Activated naive CD4-positive, alpha-beta T cell treated with anti-CD3 and anti-CD28 coated beads, Interleukin-2, amount 50 U/mL, for 72 hours (primary cell): Measurements from ENCODE around the gene EME2. TPM values are rescaled to one million over a fixed set of nuclear protein-coding genes. Genes with fewer than 3 reads are reported as not detected.

ENCODE experiments used
- ATAC-seq, 2 donors: fragments of 150-1000 bp; cut with Tn5 transposase; 2 replicates each; pipeline ENCODE4 v1.10.0; 2021; ENCODE audit warnings: mild to moderate bottlenecking in 2 of 2, moderate library complexity in 2 of 2
- DNase-seq, 2 donors: peaks; one replicate each; pipeline ENCODE4 v3.0.0; 2021 to 2022; ENCODE audit warnings: low spot score in 2 of 2
- H3K27ac Mint-ChIP-seq, 2 donors: one replicate each; pipeline ENCODE4 v1.8.0; 2022; ENCODE audit warnings: mild to moderate bottlenecking in 2 of 2, mixed read lengths in 2 of 2
- H3K36me3 Mint-ChIP-seq, 2 donors: one replicate each; pipeline ENCODE4 v1.8.0; 2022; ENCODE audit warnings: mixed read lengths in 2 of 2
- H3K9me3 Mint-ChIP-seq, 2 donors: one replicate each; pipeline ENCODE4 v1.8.0; 2022; ENCODE audit warnings: mixed read lengths in 2 of 2
- total RNA-seq, 2 donors: library from RNA; stranded (reverse); gene quantifications; one replicate each; pipeline ENCODE4 v1.2.3, GENCODE V29; 2022

Gene EME2
- total RNA-seq, 2 donors from 2014 or later = 21.9 to 24.0 TPM

DNA sequence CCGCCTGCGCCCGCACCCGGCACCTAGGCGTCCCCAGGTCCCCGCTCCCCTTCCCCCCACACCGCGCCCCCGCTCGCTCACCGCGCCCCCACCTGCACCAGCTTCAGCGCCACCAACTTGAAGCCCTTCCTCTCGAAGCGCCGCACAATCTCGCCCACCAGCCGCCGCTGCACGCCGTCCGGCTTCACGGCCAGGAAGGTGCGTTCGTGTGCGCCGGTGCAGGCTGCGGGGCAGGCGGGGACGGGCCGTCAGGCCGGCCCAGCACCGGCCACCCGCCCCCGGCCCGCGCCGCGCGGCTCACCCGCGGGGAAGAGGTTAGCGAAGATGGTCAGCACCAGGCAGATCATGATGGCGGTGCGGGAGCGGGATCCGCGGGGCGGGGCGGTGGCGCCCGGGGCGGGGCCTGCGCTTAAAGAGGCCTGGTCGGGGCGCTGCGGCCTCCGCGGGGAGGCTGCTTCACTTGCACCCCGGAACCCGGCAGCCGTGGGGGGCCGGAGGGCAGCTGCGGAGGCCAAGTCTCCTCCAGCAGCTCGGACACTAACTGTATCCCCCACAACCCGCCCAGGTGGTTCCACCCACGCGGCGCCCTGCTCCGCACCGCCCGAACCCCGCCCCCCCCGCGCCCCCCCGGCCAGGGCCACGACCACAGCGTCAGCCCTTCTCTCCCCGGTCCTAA is 1.3 kb upstream of the EME2 start, which contains the start of gene NME3:
Gene NME3 (minus strand): TSS at position 356 of the 676 bp plus-strand sequence. CDS start 9 bp downstream, at position 347.
- peaks cover 11 to 15% of the 10 kb centered on the region in 2 donors for H3K36me3 Mint-ChIP-seq
- H3K9me3 Mint-ChIP-seq = no peaks in the 10 kb centered on the region
- peak; percentile 54 to 60 for ATAC-seq

DNA sequence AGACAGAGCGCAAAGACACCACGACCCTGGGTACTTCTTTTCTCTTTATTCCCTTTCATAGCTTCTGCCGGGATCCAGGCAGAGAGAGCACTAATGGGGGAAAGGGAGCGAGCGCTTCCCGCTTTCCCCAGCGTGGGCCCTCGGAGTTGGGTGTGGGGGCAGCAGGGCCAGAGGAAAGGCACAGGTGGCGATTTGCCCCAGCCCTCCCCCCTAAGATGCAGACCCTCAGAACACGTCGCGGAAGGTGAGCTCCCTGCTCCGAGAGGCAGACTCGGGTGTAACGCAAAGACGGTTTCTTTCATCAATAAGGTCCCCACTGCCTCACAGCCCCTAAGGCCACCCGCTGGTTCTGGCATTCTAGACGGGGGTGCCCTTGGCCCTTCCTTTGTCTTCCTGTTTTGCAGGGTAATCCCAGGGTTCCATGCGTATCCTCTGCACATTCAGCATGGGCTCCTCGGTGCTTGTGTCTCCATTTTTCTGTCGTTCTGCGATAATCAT is 697 bp upstream of the EME2 start:
- ATAC-seq (no peak), DNase-seq (no peak)
- Mint-ChIP-seq H3K36me3 (peaks cover 11 to 15% of the 10 kb centered on the region in 2 donors), H3K27ac (peak overlapping the region; percentile 88 to 100), H3K9me3 (no peaks in the 10 kb centered on the region)

More for the DNA sequence above, 1.3 kb upstream of the EME2 start, which contains the start of gene NME3:
- DNase-seq = peak; percentile 82 to 86
- peak within 1 kb of the TSS; percentile 88 to 100 for H3K27ac Mint-ChIP-seq

DNA sequence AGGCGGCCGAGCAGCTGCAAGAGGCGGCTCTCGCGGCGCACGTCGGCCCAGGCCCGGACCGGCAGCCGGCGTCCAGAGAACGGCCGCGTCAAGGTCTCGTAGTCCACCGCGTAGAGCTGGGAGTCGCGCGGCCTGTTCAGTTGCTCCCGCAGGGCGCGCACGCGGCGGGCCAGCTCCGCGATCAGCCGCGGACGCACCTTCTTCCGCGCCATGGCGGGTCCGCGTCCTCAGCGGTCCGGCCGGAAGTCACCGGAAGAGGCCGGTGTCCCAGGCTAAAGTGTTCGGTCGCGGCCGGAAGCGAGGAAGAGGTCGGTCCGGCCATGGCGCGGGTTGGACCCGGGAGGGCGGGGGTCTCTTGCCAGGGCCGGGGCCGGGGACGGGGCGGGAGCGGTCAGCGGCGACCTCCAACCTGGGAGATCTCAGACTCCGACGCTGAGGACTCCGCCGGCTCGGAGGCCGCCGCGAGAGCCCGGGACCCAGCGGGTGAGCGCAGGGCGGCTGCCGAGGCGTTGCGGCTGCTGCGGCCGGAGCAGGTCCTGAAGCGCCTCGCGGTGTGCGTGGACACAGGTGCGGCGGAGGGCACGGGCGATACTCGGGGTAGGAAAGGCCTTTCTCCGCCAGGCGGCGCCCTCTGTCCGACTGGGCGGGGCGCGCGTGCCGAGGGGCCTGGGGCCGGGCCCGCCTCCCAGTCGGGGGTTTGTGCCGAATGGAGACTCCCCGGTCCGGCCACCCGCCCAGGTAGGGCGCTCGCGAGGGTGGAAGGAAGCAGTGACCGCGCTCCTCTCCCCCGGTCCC is 495 bp downstream of the EME2 start, which contains the start of gene MRPS34:
Gene MRPS34 (minus strand): TSS at position 227 of the 795 bp plus-strand sequence. CDS start 15 bp downstream, at position 212.
- peak; percentile 82 to 88 for DNase-seq
- Mint-ChIP-seq H3K36me3 (peaks cover 11 to 15% of the 10 kb centered on the region in 2 donors), H3K27ac (peak within 1 kb of the TSS; percentile 88 to 100), H3K9me3 (no peaks in the 10 kb centered on the region)
- ATAC-seq = peak; percentile 59 to 63

DNA sequence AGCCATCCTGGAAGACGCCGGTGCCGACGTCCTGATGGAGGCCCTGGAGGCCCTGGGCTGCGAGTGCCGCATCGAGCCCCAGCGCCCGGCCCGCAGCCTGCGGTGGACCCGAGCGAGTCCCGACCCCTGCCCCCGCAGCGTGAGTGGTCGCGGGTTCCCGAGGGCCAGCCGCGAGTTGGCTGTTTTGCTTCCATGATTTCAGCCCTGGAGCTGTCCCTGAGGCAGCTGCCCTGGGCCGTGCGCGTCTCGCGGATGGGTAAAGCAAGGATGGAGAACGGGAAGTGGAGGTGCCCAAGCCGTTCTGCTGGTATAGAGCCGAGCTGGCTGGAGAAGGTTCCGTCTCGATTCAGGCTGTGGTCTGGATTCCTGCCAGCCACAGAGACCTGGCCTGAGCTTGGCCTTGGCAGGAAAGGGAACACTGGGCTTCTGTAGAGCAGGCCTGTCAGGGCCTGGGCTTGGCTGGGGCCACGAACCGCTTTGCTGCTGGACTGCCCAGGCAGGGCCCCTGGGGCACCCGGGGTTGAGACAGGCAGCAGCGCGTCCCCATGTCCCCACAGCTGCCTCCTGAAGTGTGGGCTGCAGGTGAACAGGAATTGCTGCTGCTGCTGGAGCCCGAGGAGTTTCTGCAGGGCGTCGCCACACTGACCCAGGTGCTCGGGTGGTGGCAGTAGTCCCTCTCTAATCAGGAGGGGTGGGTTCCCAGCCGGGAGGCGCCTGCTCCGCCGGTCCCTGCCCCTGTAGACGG is 1.3 kb downstream of the EME2 start:
- H3K36me3 Mint-ChIP-seq = peaks cover 11 to 15% of the 10 kb centered on the region in 2 donors
- H3K9me3 Mint-ChIP-seq = no peaks in the 10 kb centered on the region
- no peak for DNase-seq
- no peak for ATAC-seq
- peak overlapping the region; percentile 81 to 88 for H3K27ac Mint-ChIP-seq

DNA sequence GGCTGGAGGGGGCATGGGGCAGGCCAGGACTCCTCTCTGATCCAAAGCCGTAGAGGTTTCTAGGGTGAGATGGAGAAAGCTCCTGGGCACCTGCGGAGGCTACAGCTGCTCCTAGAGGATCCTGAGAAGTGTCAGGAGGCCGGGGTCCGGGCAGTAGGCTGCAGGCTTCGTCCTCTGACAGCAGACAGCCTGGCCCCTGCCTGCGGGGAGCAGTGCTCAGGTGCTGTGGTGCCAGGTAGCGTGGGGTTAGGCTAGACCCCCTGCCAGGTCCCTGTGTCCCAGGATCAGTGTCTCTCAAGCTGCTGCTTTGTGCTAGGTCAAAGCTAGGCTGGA is 1.8 kb downstream of the EME2 start:
- Mint-ChIP-seq H3K36me3 (peaks cover 11 to 15% of the 10 kb centered on the region in 2 donors), H3K27ac (peak overlapping the region in 1 of 2 donors; percentile 88), H3K9me3 (no peaks in the 10 kb centered on the region)
- DNase-seq (no peak), ATAC-seq (no peak)

DNA sequence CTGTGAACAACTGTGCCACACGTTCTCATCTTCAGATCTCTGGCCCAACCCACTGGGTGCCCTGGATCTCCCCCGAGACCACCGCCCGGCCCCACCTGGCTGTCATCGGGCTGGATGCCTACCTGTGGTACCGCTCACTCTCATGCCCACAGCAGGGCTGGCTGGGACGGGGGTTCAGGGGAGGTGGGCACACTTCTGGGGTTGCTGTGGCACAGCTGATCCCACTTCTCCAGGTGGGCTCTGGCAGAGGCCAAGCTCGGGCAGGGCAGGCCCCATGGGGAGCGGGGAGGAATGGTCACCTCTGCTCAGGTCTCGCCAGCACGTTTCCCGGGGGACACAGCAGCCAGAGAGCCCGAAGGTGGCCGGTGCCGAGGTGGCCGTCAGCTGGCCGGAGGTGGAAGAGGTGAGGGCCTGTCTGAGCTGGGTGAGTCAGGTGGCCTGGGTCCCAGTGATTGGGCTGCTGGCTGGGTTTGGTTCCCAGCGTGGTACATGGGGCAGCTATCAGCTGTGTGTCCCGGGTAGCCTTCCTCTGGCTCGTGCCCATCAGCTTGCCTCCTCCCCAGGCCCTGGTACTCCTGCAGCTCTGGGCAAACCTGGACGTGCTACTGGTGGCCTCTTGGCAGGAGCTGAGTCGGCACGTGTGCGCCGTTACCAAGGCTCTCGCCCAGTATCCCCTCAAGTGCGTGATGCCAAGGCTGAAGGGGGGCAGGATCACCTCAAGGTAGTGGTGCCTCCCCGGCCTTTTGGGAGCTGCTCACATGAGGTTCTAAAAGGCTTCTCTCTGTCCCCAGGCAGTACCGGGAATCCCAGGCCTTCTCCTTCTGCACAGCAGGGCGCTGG is 2.6 kb downstream of the EME2 start:
- no peak for ATAC-seq
- Mint-ChIP-seq H3K36me3 (peaks cover 11 to 14% of the 10 kb centered on the region in 2 donors), H3K27ac (peak overlapping the region in 1 of 2 donors; percentile 9), H3K9me3 (no peaks in the 10 kb centered on the region)
- DNase-seq = no peak

DNA sequence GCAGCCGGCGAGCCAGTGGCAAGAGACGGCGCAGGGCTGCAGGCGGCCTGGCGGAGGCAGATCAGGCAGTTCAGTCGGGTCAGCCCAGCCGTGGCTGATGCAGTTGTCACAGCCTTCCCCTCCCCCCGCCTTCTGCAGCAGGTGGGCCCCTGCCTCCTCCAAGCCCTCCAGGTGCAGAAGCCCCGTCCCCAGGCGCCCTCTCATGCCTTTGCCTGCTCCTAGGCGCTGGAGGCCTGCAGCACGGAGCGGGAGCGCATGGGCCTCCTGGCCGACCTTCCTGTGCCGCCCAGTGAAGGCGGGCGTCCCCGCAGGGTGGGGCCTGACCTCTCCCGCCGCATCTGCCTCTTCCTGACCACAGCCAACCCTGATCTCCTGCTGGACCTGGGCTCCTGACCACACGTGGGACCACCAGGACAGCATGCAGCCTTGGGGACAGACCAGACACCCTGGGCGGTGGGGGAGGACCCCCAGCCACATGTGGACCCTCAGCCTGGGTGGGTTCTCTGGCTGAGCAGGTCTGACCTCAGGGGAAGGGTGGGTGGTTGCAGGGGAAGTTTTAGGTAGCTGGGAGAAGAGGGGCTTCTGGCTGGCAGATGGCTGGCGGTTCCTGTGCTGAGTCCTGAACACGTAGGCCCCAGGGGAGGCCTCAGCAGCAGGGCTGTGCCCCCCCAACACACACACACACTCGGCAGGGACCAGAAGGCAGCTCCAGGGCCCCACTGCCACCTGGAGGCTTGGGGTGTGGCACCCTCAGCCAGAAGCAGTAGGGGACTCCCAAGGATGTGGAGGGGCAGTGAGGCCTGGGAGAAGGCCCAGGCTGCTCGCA is 3.4 kb downstream of the EME2 start:
- Mint-ChIP-seq H3K27ac (peak overlapping the region; percentile 22 to 84), H3K36me3 (peaks cover 10 to 11% of the 10 kb centered on the region in 2 donors)

DNA sequence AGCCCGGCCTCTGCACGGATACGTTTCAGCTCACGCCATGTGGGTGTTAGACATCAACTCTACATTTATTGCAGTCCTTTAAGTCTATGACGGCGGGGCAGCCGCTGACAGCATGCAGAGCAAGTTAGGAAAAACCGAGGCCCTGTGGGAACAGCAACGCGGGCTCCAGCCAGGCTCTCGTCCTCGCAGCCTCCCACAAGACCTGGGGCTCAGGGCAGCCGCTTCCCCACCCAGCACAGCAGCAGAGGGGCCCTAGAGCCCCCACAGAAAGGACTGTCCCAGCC is 4.0 kb downstream of the EME2 start:
- ATAC-seq (no peak), DNase-seq (no peak)
- Mint-ChIP-seq H3K36me3 (peaks cover 10% of the 10 kb centered on the region in 2 donors), H3K9me3 (no peaks in the 10 kb centered on the region), H3K27ac (peak overlapping the region; percentile 22 to 84)

More for the DNA sequence above, 3.4 kb downstream of the EME2 start:
- ATAC-seq = no peak
- no peak for DNase-seq
- H3K9me3 Mint-ChIP-seq = no peaks in the 10 kb centered on the region

DNA sequence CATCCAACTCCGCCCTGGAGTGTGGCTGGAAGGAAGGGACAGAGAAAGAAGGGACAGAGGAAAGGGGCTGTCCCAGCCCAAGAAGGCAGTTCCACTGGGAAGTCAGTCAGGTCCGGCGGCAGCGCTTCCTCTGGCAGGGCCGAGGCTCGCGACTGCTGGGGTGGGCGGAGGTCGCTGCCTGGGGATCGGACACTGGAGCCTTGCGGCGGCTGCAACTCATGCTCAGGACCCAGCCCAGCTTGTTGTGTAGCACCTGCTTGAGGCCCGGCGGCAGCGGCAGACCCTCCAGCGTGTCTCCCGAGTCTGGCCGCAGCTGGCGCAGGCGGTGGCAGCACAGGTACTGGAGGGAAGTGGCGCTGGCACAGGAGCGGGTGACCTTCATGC is 4.4 kb downstream of the EME2 start:
- Mint-ChIP-seq H3K27ac (peak overlapping the region; percentile 22 to 84), H3K9me3 (no peaks in the 10 kb centered on the region), H3K36me3 (peaks cover 6 to 7% of the 10 kb centered on the region in 2 donors)
- DNase-seq (no peak), ATAC-seq (no peak)

DNA sequence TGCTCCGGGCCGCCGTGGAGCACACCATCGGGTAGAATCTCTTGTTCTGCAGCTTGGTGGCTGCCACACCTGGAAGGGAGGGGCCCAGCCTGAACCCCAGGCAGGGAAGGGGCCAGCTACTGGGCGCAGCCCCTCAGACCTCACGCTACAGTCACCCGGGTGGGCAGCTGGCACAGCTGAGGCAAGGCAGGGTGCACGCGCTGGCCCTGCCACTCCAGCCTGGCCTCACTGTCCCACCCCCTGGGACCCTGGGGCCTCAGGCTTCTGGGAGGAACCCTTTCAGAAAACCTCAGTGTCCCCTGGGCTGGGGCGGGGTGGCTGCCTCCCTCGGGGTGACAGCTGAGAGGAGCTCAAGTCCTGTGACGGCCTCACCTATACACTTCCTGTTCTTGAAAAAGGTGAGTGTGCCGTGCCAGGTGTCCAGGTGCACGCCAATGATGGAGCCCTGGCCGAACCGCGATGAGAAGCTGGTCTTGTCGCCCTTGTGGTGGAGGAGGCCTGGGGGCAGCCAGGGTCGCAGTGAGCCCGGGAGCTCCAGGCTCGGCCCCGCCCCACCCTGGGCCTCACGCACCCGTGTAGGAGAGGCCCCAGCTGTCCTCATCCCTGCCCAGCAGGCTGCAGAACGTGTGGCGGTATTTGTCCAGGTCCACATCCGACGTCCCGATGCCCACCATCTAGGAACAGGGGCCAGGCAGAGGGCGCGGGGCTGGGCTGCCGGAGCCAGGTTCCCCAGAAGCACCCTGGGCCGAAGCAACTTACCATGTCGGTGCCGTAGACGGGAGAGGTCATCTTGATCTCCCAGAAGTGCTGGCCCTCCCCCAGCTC is 5.0 kb downstream of the EME2 start:
- H3K27ac Mint-ChIP-seq = no peak overlapping the region
- ATAC-seq (no peak), DNase-seq (no peak)
- no peaks in the 10 kb centered on the region for H3K9me3 Mint-ChIP-seq
- peaks cover 0 to under 1% of the 10 kb centered on the region in 2 donors for H3K36me3 Mint-ChIP-seq

DNA sequence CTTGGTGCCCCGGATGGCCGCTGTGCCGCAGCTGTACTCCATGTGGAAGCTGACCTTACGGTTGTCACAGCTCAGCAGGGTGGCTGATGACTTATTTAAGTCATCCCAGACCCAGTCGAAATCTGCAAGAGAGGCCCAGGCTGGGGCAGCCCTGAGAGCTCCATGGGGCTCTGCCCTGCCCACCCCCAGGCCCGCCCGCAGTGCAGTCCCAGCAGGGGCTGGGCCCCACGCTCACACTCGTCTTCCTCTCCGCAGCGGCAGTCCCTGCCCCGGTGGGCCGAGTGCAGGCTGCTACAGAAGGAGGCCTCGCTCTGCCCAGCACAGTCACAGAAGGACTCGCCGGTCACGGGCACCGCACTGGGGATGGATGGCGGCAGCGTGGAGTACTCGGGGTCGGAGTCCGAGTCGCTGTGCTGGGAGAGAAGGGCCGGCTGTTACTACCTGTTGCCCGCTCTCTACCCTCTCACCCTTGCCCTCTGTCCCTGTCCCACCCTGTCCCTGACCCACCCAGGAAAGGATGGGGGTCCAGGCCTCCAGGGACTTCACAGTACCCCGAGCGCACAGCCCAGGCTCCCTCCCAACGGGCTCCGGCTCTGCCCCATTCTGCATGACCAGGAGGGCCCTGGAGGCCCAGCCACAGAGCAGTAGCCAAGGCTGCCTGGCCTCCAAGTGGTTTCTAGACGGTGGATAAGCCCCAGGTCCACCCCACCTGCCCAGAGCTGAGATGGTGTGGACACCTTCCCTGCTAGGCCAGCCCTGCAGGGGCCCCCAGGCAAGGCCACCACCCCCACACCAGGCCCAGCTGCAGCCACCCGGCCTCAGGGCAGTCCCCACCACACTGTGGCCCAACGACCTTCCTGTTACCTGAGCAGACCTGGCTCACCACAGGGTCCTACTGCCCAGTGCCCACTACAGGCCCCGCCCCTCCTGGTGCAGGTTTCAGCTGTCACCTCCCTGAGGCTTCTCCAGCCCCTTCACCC is 5.9 kb downstream of the EME2 start:
- ATAC-seq = no peak
- peaks cover 5% of the 10 kb centered on the region in 2 donors for H3K36me3 Mint-ChIP-seq
- H3K27ac Mint-ChIP-seq = peak overlapping the region; percentile 49 to 73
- no peak for DNase-seq
- no peaks in the 10 kb centered on the region for H3K9me3 Mint-ChIP-seq

DNA sequence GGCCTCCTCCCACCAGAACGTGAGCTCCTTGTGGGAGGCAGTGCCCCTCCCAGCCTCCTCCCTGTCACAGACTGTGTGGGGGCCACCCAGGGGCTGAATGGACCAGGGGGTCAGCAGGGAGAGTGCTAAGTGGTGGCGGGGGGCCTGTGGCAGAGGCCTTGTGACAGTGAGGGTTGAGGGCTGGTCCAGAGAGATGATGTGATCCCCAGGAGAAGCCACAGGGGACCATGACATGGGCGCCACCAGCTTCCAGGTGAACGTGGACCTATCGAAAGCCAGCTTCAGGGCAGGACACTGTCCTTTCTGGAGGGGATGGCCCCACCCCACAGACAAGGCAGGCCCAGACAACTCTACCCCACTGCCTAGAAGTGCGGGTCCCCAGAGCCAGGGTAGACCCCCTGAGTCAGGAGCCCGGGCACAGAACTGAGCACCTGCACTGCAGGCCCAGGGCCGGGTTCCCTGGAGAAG is 6.7 kb downstream of the EME2 start:
- DNase-seq (no peak), ATAC-seq (no peak)
- Mint-ChIP-seq H3K36me3 (peaks cover 6% of the 10 kb centered on the region in 2 donors), H3K27ac (peak overlapping the region; percentile 49 to 73), H3K9me3 (no peaks in the 10 kb centered on the region)
